Uterus (tissue), 2 donors: ENCODE data around the gene MAP3K1.

Experiments used
- CTCF ChIP-seq, 4 experiments: fragments of 200-600 bp in 2 of 4; fragments of 450-650 bp in 2 of 4; sonication (generic) in 2 of 4; IDR thresholded peaks; one replicate each; pipeline ENCODE4 v1.5.1; 2016 to 2019; ENCODE audit warnings: antibody characterized with exemption in 4 of 4, mild to moderate bottlenecking in 2 of 4, moderate library complexity in 1 of 4
- POLR2A ChIP-seq, 2 donors: fragments of 450-650 bp; IDR thresholded peaks; one replicate each; pipeline ENCODE4 v1.6.1; 2016; ENCODE audit warnings: antibody characterized with exemption in 2 of 2, mild to moderate bottlenecking in 1 of 2, moderate library complexity in 1 of 2

GRCh38 chr5:56812110-56812509 is 3.2 kb upstream of the MAP3K1 start:
- TF ChIP-seq POLR2A (IDR thresholded peaks at IDR 0.05) (no peak), CTCF (IDR thresholded peaks at IDR 0.05) (no peak)
